ENCODE data around the gene SCGB1D4.

DNA sequence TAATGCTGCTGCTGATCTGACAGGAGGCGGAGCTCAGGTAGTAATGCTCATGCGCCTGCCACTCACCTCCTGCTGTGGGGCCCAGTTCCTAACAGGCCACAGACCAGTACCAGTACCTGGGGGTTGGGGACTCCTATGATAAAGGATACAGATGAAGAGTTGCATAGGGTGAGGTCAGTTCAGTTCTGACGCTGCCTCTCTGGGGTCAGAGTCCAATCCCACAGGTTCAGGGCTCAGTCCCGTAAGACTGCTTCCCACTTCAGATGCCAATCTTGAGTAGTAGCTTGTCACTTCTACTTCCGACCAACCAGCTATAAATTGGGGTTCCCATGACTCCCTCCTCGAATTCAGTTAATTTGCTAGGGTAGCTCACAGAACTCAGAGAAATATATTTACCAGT lies 47.0 kb upstream of the SCGB1D4 start:
- no peak for TF ChIP-seq EZH2phosphoT487 (IDR thresholded peaks at IDR 0.05; ENCODE audit: low read length)
- TF ChIP-seq, protein P1, sequence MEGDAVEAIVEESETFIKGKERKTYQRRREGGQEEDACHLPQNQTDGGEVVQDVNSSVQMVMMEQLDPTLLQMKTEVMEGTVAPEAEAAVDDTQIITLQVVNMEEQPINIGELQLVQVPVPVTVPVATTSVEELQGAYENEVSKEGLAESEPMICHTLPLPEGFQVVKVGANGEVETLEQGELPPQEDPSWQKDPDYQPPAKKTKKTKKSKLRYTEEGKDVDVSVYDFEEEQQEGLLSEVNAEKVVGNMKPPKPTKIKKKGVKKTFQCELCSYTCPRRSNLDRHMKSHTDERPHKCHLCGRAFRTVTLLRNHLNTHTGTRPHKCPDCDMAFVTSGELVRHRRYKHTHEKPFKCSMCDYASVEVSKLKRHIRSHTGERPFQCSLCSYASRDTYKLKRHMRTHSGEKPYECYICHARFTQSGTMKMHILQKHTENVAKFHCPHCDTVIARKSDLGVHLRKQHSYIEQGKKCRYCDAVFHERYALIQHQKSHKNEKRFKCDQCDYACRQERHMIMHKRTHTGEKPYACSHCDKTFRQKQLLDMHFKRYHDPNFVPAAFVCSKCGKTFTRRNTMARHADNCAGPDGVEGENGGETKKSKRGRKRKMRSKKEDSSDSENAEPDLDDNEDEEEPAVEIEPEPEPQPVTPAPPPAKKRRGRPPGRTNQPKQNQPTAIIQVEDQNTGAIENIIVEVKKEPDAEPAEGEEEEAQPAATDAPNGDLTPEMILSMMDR (IDR thresholded peaks at IDR 0.05; ENCODE audit: low read length): no peak
- TF ChIP-seq EZH2 (optimal IDR thresholded peaks at IDR 0.05; ENCODE audit: low read depth, low read length): no peak
